AG04449 (cell line): ENCODE results near the gene FRMPD2.
A peak's percentile ranks its signal among the peaks of the same experiment; 100 is the strongest.

Experiments
- CTCF ChIA-PET: fragments of 350-600 bp; formaldehyde crosslinking; extraction: SDS; loops from one replicate; lab custom pipeline; 2021; ENCODE audit warnings: antibody characterized with exemption; lab: Yijun Ruan, JAX
- POLR2A ChIA-PET: fragments of 400-600, 350-600 bp; formaldehyde crosslinking; extraction: SDS; loops from one replicate; lab custom pipeline; 2020; ENCODE audit warnings: antibody characterized with exemption, inconsistent platforms; lab: Yijun Ruan, JAX
- DNase-seq: peaks from one replicate; pipeline ENCODE4 v3.0.0-alpha.2; 2010; ENCODE audit warnings: low read depth, low spot score
- H3K4me3 ChIP-seq: 2 replicates; pipeline ENCODE4 v1.5.1; 2011; ENCODE audit warnings: low read depth, mild to moderate bottlenecking, control low read depth, low read length
- TF ChIP-seq, protein P1 (sequence below): IDR thresholded peaks from one replicate; pipeline ENCODE4 v1.5.1; 2011; ENCODE audit warnings: mild to moderate bottlenecking, moderate library complexity, low read length, control low read depth, inconsistent platforms; ENCODE audit not compliant: insufficient read depth; ENCODE audit errors: missing control alignments

Gene FRMPD2

DNA sequence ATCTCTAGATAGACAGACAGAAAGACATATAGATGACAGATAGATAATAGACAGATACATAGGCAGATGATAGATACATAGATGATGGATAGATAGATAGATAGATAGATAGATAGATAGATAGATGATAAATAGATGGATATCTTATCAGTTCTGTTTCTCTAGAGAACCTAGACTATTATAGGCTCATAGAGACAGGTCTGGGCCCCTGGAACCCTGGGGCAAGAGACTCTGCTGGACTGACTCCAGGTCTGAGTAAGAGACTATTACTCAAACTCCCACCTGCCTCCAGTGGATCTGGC is 58.3 kb downstream of the FRMPD2 start:
- ChIA-PET POLR2A (no interaction called here), CTCF (interaction anchor here (0.8 to 1.3 kb wide), 2 partner anchors 8 to 12 kb away, joined by 3 to 6 read pairs; no protein-coding TSS in a partner anchor)
- TF ChIP-seq, protein P1, sequence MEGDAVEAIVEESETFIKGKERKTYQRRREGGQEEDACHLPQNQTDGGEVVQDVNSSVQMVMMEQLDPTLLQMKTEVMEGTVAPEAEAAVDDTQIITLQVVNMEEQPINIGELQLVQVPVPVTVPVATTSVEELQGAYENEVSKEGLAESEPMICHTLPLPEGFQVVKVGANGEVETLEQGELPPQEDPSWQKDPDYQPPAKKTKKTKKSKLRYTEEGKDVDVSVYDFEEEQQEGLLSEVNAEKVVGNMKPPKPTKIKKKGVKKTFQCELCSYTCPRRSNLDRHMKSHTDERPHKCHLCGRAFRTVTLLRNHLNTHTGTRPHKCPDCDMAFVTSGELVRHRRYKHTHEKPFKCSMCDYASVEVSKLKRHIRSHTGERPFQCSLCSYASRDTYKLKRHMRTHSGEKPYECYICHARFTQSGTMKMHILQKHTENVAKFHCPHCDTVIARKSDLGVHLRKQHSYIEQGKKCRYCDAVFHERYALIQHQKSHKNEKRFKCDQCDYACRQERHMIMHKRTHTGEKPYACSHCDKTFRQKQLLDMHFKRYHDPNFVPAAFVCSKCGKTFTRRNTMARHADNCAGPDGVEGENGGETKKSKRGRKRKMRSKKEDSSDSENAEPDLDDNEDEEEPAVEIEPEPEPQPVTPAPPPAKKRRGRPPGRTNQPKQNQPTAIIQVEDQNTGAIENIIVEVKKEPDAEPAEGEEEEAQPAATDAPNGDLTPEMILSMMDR = no peak
- no peak for DNase-seq
- H3K4me3 ChIP-seq = no peak overlapping the region

DNA sequence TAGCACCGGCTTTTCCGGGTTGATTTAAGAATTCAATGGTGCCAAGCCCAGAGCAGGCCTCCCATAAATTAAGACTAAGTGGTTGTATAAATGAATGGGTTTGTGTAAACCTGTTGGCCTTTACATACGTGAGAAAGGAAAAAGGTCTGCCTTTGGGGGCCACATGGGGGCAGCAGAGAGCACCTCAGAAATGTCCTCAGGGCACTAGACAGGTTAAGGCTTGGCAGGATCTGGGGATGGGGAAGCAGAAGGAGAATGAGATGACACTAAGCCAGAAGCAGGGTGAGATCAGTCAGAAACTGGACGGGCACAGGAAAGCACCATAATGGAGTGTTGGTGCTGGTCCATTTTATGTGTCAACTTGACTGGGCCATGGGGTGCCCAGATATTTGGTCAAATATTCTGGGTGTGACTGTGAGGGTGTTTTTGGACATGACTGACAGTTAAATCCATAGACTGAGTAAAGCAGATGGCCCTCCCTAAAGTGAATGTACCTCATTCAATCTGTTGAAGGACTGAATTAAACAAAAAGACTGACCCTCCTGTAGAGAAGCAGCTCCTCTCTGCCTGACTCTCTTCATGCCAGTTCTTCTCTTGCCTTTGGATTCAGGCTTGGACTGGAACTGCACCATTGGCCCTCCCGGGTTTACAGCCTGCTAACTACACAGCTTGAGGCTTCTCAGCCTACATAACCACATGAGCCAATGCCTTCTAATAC is 58.9 kb downstream of the FRMPD2 start:
- TF ChIP-seq, protein P1 = peak; percentile 71
- ChIA-PET CTCF (interaction anchor here (0.8 to 1.6 kb wide), 5 partner anchors 8 to 12 kb away, joined by 3 to 8 read pairs (median 4); no protein-coding TSS in a partner anchor), POLR2A (no interaction called here)
- no peak overlapping the region for H3K4me3 ChIP-seq
- no peak for DNase-seq

DNA sequence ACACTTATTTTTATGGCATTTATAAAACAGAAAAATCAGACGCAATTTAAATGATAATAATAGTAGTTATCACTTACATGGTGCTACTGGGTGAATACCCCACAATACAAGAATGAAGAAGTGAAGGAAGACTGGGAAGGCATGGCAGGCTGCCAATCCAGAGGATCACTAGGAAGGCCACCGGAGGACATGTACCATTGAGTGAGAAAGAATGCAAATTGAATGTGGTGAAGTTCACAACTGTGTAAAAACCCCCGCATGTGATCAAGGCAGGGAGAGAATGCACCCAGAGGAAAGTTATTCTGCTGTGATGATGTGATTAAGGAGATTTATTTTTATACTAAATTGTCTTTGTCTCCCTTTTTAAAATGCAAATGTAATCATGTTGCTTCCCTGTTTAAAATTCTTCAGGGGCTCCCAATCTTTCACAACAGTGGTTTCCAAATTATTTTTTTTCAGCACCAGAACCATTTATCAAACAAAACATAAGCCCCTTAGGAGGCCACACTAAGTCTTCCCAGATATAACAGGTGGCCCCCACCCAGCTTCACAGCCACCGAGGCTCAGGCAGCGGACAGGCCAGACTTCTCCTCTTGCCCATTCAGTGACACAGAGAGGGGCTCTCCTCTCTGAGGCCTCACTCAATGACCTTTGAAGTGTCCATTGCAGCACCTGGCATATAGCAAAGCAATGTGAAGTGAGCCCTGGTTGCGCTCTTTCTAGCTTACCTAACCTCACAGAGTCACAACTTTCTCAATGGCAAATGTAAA is 59.6 kb downstream of the FRMPD2 start:
- ChIA-PET CTCF (interaction anchor here (1.0 to 1.8 kb wide), 4 partner anchors 9 to 12 kb away, joined by 4 to 8 read pairs (median 4); no protein-coding TSS in a partner anchor), POLR2A (no interaction called here)
- no peak for DNase-seq
- H3K4me3 ChIP-seq = no peak overlapping the region
- TF ChIP-seq, protein P1 = no peak

DNA sequence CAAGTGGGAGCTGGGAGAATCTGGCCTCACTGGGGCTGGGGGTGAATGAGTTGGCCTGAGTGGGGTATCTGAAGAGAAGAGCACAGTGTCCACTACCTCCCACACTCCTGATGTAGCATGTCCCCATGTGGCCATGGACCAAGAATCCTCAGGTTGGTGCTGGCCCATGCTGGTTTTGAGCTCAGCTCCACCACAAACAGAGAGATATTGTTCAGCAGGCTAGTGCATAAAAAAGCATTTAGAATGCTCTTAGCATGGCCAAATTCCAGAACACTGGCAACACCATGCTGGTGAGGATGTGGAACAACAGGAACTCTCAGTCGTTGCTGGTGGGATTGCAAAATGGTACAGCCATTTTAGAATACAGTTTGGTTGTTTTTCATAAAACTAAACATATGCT is 61.4 kb downstream of the FRMPD2 start:
- TF ChIP-seq, protein P1 = no peak
- POLR2A ChIA-PET = no interaction called here
- CTCF ChIA-PET = interaction anchor here (0.5 to 1.8 kb wide), 3 partner anchors 13 to 444 kb away, joined by 3 to 5 read pairs (median 3); no protein-coding TSS in a partner anchor

DNA sequence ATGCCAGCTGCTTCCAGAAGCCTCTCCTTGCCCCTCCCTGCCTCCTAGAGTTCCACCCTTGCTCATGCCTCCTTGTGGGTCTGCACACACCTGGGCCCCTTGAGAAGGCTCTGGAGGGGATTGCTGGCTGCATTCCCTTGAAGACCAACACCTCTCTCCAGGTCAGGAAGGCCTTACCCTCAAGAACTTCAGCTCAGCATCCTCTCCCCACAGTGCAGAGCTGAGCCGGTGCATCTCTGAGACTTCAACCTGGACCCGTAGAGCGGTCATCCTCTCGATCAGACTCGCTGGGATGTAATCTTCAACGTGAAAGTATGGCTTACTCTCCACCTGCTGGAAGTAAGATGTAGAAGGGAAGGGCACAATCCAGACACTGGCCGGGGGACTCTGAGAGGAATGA is 62.7 kb downstream of the FRMPD2 start:
- ChIA-PET CTCF (no interaction called here), POLR2A (no interaction called here)

More for the DNA sequence above, 61.4 kb downstream of the FRMPD2 start:
- H3K4me3 ChIP-seq = no peak overlapping the region
- DNase-seq = no peak

DNA sequence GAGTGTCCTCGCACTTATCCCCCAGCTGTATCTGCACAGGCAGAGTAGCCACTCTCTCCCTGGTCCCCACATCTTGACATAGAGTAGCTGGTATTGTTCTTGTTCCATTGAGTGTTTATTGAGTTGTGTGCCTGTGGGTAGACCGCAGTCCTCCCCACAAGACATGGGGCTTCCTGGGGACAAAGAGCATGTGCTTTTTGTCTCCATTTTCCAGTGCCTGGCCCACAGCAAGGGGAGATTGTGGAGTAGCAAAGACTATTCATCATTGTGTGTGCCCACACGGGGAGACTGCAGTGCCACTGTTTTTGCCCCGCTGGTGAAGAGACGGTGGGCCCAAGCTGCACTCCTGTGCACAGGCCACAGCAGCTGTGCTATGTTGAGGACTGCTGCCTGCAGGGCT is 63.5 kb downstream of the FRMPD2 start:
- ChIA-PET POLR2A (no interaction called here), CTCF (no interaction called here)
- TF ChIP-seq, protein P1 = no peak
- H3K4me3 ChIP-seq = no peak overlapping the region
- no peak for DNase-seq

More for the DNA sequence above, 62.7 kb downstream of the FRMPD2 start:
- no peak for DNase-seq
- no peak overlapping the region for H3K4me3 ChIP-seq
- TF ChIP-seq, protein P1 = no peak
